NB4 (cell line): ENCODE data around the gene PAM16.

Experiments
- MYC ChIP-seq: IDR thresholded peaks from 2 replicates; pipeline ENCODE4 v1.6.1; 2011; ENCODE audit warnings: low read depth, low read length
- POLR2A ChIP-seq: IDR thresholded peaks from 2 replicates; pipeline ENCODE4 v1.6.1; 2011; ENCODE audit warnings: mild to moderate bottlenecking; ENCODE audit not compliant: insufficient read length; ENCODE audit errors: extremely low read depth
- TF ChIP-seq, protein P1 (sequence below): IDR thresholded peaks from one replicate; pipeline ENCODE4 v1.5.1; 2012; ENCODE audit warnings: low read depth, low read length
- TF ChIP-seq, protein P2 (sequence below): IDR thresholded peaks from 2 replicates; pipeline ENCODE4 v1.6.1; 2011; ENCODE audit warnings: low read depth, low read length

DNA sequence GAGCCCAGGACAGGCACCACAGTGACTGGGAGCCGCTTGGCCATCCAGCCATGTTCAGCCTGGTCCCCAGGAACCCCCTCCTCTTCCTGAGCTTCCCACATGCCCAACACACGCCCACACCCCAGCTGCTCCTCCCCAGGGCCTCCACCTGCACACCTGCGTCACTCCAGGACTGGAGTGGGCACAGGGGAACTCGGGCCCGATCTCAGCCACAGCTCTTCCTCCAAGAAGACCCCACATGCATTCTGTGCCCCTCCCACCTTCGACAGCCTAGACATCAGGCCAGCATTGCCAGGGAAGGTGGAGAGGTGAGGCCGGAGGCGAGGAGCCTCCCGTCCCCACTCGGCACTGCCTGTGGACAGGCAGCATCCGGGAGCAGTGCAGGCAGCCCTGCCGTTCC, 14.5 kb upstream of the PAM16 start:
- TF ChIP-seq POLR2A (no peak), MYC (no peak)
- TF ChIP-seq, protein P1, sequence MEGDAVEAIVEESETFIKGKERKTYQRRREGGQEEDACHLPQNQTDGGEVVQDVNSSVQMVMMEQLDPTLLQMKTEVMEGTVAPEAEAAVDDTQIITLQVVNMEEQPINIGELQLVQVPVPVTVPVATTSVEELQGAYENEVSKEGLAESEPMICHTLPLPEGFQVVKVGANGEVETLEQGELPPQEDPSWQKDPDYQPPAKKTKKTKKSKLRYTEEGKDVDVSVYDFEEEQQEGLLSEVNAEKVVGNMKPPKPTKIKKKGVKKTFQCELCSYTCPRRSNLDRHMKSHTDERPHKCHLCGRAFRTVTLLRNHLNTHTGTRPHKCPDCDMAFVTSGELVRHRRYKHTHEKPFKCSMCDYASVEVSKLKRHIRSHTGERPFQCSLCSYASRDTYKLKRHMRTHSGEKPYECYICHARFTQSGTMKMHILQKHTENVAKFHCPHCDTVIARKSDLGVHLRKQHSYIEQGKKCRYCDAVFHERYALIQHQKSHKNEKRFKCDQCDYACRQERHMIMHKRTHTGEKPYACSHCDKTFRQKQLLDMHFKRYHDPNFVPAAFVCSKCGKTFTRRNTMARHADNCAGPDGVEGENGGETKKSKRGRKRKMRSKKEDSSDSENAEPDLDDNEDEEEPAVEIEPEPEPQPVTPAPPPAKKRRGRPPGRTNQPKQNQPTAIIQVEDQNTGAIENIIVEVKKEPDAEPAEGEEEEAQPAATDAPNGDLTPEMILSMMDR = no peak
- TF ChIP-seq, protein P2, sequence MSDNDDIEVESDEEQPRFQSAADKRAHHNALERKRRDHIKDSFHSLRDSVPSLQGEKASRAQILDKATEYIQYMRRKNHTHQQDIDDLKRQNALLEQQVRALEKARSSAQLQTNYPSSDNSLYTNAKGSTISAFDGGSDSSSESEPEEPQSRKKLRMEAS = no peak
